ENCODE data around the gene KCNH2. TPM values are rescaled to one million over a fixed set of nuclear protein-coding genes. Genes with fewer than 3 reads are reported as not detected.

KCNH2 gene
- total RNA-seq, 1 experiment from 2014 or later = 0.05 TPM

DNA sequence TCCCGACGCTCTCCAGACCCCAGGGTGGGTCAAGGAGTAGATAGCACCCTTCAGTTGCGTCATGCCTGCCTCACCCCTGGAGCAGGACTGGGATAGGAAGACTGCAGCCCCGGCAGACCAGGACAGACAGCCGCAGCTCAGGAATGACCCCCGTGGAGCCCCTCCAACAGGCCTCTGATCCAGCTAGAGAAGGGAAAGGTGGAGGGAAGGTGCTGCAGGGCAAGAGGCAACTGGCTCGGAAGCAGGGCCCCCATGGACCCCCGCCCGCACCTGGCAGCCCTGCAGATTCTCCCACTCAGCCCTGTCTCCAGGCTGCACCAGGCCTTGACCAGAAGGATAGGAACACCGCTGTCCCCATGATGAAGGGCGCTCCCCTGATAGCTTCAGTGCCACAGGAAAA is 7.7 kb downstream of the KCNH2 start:
- no peak for DNase-seq (ENCODE audit: low read depth, low spot score)
- in situ Hi-C loops (cut with HindIII; ENCODE audit: low pct_unique_long_range_greater_than_20kb, low sequenced_read_pairs) = no loop called here

- no peak for DNase-seq (ENCODE audit: low read depth, low spot score)
- in situ Hi-C loops (cut with HindIII; ENCODE audit: low pct_unique_long_range_greater_than_20kb, low sequenced_read_pairs) = no loop called here
Measured at GRCh38 chr7:150969475-150969874, 8.6 kb downstream of the KCNH2 start.

- in situ Hi-C loops (cut with HindIII; ENCODE audit: low pct_unique_long_range_greater_than_20kb, low sequenced_read_pairs) = no loop called here
Measured at GRCh38 chr7:150968734-150969372, 9.3 kb downstream of the KCNH2 start.

DNA sequence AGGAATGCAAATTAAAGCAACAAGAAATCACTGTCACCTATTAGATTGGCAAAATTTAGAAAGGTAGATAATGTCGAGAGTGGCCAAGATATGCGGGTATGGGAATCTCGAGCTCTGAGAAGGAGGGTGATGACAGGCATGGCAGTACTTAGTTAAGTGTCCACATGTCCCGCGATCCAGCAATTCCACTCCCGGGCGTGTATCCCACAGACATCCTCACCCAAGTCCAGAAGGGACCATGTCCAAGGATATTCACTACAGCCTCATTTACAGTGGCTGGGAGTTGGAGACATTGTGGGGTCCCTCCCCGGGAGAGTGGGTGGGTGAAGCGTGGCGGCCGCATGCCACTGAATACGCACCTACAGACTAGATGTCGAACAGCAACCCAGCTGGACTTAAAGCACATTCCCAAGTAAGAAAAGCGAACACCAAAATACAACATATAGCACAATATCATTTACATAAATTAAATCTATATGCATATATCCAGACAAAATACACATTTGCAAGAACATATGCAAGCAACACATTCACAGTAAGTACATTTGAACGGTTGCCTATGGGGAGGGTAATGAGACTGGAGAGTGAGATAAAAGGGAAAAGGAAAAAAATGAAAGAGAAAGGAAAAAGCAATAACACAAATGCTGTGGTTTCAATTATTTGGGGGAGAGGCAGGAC is 9.9 kb downstream of the KCNH2 start:
- DNase-seq (ENCODE audit: low read depth, low spot score) = no peak
- in situ Hi-C loops (cut with HindIII; ENCODE audit: low pct_unique_long_range_greater_than_20kb, low sequenced_read_pairs) = no loop called here

More at GRCh38 chr7:150968734-150969372, 9.3 kb downstream of the KCNH2 start:
- no peak for DNase-seq (ENCODE audit: low read depth, low spot score)

GRCh38 chr7:150967349-150967748 is 10.8 kb downstream of the KCNH2 start:
- in situ Hi-C loops (cut with HindIII; ENCODE audit: low pct_unique_long_range_greater_than_20kb, low sequenced_read_pairs) = no loop called here

DNA sequence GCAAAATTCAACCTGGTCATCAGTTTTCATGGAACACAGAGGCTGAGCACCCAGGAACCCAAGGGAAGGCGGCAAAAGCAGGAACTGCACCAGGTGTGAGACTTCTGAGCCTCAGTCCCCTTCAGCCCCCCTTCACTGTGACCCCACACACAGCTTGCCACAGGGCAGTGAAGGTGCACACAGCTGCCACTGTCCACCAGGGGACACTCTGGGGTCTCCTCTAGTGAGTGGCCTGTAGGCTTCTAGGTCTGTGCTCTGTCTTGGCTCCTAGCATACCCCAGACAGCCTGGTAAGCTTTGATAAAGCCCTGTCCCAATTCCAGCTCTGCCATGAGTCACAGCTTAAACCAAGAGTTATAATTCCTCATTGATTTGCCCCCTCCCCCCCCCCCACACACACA is 12.1 kb downstream of the KCNH2 start:
- DNase-seq (ENCODE audit: low read depth, low spot score) = peak; percentile 48
- in situ Hi-C loops (cut with HindIII; ENCODE audit: low pct_unique_long_range_greater_than_20kb, low sequenced_read_pairs) = no loop called here

More at GRCh38 chr7:150967349-150967748, 10.8 kb downstream of the KCNH2 start:
- no peak for DNase-seq (ENCODE audit: low read depth, low spot score)

DNA sequence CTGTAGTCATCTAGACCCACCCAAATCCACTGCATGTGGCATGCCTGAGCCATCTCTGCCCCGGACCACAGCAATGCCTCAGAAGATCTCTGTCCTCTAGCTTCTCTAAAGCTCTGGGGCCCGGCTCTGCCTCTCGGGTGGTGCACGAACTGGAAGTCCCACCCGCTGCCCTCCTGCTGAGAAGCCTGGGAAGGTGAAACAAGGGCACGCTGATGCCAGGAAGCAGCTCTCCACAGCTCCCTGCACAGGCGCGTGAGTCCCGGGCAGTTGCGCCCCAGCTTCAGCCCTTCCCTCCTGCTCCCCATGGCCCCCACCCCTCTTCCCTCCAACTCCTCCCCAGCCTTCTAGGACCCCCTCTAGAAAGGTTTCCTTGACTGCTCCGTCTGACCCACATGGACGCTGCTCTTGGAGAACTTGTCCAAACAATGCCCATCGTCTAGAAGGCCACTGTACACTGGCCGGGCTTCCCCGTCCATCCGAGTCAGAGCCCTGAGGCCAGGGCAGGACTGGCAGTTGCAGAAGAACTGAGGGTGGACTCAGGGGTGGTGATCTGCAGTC is 12.8 kb downstream of the KCNH2 start:
- in situ Hi-C loops (cut with HindIII; ENCODE audit: low pct_unique_long_range_greater_than_20kb, low sequenced_read_pairs) = no loop called here
- DNase-seq (ENCODE audit: low read depth, low spot score) = no peak

- in situ Hi-C loops (cut with HindIII; ENCODE audit: low pct_unique_long_range_greater_than_20kb, low sequenced_read_pairs) = no loop called here
- DNase-seq (ENCODE audit: low read depth, low spot score) = no peak
Measured at GRCh38 chr7:150964593-150965111, 13.5 kb downstream of the KCNH2 start.

- DNase-seq (ENCODE audit: low read depth, low spot score) = no peak
- in situ Hi-C loops (cut with HindIII; ENCODE audit: low pct_unique_long_range_greater_than_20kb, low sequenced_read_pairs) = no loop called here
Measured at GRCh38 chr7:150963707-150964559, 14.2 kb downstream of the KCNH2 start.

DNA sequence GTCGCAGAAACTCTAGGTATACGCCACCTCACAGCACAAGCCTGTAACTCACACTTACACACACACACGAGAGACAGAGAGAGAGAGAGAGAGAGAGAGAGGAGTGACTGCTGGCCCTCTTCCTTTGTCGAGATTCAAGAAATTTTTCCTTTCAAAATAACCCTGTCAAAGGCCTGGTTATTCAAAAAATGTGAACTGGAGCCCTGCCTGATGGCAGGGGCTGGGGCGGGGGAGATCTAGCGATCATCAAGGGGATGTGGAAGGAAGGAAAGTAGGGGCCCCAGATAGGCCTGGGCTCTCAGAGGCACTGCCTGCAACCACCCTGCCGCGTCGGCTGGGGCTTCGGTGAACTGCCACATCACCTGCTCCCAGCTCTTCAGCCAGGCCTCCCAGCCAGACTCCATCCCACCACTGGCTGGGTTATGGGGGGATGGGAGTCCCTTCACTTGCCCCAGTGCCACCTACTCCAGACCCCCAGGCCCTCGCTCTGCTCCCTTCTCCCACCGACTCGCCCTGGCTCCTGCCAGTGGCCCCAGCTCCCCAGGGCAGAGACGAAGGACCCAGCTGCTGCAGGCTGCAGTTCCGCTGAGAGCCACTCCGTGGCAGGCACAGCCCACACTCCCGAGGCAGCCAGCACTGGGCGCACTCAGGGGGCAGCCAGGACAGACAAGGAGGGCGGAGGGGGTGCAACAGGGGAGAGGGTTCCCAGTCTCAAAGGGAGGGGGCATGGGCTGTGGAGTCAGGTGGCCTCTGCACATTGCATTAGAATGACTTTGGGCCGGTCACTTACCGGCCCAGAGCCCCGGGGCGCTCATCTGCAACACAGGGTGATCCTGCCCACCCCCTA is 15.3 kb downstream of the KCNH2 start:
- in situ Hi-C loops (cut with HindIII; ENCODE audit: low pct_unique_long_range_greater_than_20kb, low sequenced_read_pairs) = no loop called here

GRCh38 chr7:150962290-150962552 is 15.9 kb downstream of the KCNH2 start:
- in situ Hi-C loops (cut with HindIII; ENCODE audit: low pct_unique_long_range_greater_than_20kb, low sequenced_read_pairs) = no loop called here
- DNase-seq (ENCODE audit: low read depth, low spot score) = no peak

More for the DNA sequence above, 15.3 kb downstream of the KCNH2 start:
- DNase-seq (ENCODE audit: low read depth, low spot score) = peak; percentile 68

DNA sequence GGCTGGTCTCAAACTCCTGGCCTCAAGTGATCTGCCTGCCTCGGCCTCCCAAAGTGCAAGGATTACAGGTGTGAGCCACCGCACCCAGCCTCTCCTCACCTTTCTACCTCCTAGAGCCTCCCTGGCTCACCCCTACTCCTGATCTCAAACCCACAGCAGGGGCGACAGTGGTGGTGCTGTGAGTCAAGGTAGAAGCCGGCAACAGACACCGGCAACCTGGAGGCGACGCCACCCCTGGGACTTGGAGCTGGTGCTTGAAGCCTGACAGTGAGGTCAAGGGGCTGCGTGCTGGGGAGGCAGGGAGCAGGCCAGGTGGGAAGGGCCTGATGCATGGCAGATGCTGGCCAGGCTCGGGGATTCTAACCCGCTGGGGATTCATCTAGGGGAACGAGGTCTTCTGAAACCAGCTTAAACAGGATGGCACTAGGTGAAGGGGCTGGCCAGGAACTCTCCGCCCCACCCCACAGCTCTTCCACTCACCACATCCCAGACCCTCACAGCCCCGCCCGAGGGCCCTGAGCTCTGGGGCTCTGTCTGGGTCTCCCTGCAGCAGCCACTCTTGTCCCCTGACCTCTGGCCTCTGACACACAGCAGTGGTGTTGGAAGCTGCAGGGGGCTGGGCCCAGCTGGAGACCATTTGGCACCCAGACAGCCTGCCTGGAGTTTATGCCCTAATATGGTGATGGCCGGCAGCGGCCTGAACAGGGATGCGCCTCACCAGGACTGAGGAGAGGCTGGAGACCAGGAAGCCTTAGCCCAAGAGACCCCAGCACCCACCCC is 16.4 kb downstream of the KCNH2 start:
- in situ Hi-C loops (cut with HindIII; ENCODE audit: low pct_unique_long_range_greater_than_20kb, low sequenced_read_pairs) = no loop called here
- no peak for DNase-seq (ENCODE audit: low read depth, low spot score)

DNA sequence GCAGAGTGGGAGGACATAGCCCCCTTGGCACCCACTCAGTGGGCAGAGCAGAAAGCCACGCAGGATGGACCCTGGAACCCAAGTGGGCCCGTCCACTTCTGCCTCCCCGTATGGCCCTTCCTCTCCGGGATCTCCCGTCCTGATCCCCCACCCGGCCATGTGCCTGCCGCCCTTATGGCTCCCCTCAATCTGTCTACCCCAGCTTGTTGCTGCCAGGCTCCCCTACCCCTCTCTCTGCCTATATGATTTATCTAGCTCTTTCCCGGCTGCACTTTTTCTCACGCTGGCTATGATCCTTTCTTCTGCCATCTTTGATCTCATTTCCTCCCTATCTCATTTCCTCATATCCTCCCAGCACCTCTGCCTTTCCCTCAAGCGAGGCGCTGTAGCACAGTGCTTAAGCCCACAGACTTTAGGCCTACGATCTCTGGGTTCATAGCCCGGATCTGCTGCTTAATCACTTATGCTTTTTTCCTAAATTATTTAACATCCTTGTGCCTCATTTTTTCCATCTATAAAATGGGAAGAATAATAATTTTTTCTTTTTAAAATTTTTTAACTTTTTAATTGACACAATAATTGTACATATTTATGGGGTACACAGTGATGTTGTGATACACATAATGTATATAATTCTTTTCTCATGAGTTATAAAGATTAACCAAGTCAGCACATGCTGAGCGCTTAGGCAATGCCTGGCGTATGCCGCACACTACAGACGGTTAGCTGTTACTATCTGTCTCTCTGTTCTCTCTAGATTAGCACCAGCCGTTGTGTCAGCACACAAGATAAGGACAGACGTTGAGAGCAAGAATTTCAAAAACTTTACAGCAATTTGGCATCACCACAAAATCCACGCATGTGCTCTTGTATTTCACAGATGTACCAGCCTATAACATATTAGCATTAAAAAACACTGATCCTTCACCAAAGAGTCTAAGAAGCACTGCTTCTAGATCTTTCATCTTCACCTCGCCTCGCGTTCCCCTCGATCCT is 18.1 kb downstream of the KCNH2 start:
- peak; percentile 22 for DNase-seq (ENCODE audit: low read depth, low spot score)
- in situ Hi-C loops (cut with HindIII; ENCODE audit: low pct_unique_long_range_greater_than_20kb, low sequenced_read_pairs) = no loop called here

GRCh38 chr7:150959081-150959480 is 19.0 kb downstream of the KCNH2 start:
- in situ Hi-C loops (cut with HindIII; ENCODE audit: low pct_unique_long_range_greater_than_20kb, low sequenced_read_pairs) = no loop called here
- DNase-seq (ENCODE audit: low read depth, low spot score) = no peak

DNA sequence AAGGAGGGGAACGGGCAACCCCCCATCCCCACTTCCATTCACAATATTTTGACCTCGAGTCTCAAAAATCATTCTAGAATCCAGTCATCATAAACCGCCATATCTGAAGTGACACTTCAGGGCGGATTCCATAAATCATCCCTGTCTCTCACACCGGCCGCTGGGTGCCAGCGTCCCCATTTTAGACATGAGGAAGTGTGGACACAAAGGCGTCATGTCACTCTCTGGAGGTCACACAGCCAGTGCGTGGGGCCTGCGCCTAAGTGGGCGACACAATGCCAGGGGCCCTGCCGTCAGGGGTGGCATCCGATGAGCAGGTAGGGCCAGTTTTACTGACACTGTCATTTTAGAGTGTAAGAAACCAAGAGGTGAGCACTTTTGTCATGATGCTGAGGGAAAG is 19.5 kb downstream of the KCNH2 start:
- in situ Hi-C loops (cut with HindIII; ENCODE audit: low pct_unique_long_range_greater_than_20kb, low sequenced_read_pairs) = no loop called here

More for the DNA sequence above, 19.5 kb downstream of the KCNH2 start:
- no peak for DNase-seq (ENCODE audit: low read depth, low spot score)
